Endothelial cell (in vitro differentiated cells): ENCODE measurements around the gene PLIN4. TPM values are rescaled to one million over a fixed set of nuclear protein-coding genes. Genes with fewer than 3 reads are reported as not detected.
"Not testable (repeated sequence)": the region's sequence is repeated elsewhere in the genome, so short reads cannot be mapped to it uniquely, and the experiment has no call there.

ENCODE experiments used
- DNase-seq: peaks from one replicate; pipeline ENCODE4 v3.0.0; 2021; ENCODE audit warnings: low spot score
- H3K27ac Mint-ChIP-seq: one replicate; pipeline ENCODE4 v1.8.0; 2021; ENCODE audit warnings: mixed read lengths, inconsistent platforms; ENCODE audit not compliant: unreplicated experiment
- H3K27me3 Mint-ChIP-seq: one replicate; pipeline ENCODE4 v1.8.0; 2021; ENCODE audit warnings: mild to moderate bottlenecking, moderate library complexity, mixed read lengths, inconsistent platforms; ENCODE audit not compliant: unreplicated experiment
- H3K36me3 Mint-ChIP-seq: one replicate; pipeline ENCODE4 v1.8.0; 2021; ENCODE audit warnings: mild to moderate bottlenecking, low read depth, mixed read lengths, inconsistent platforms; ENCODE audit not compliant: unreplicated experiment
- H3K4me1 Mint-ChIP-seq: one replicate; pipeline ENCODE4 v1.8.0; 2021; ENCODE audit warnings: mild to moderate bottlenecking, mixed read lengths, inconsistent platforms; ENCODE audit not compliant: unreplicated experiment
- H3K4me3 Mint-ChIP-seq: one replicate; pipeline ENCODE4 v1.8.0; 2021; ENCODE audit warnings: mild to moderate bottlenecking, mixed read lengths, inconsistent platforms; ENCODE audit not compliant: unreplicated experiment
- H3K9me3 Mint-ChIP-seq: one replicate; pipeline ENCODE4 v1.8.0; 2021; ENCODE audit warnings: mixed read lengths, inconsistent platforms; ENCODE audit not compliant: unreplicated experiment
- total RNA-seq: library from RNA; stranded (reverse); fragmentation: NEBNext Ultra II Directional; extraction: Animal tissue kit (Norgen Biotek cat#: 25700); gene quantifications from one replicate; pipeline ENCODE4 v1.2.1, GENCODE V29; 2021; ENCODE audit not compliant: unreplicated experiment
- TF ChIP-seq, protein P1 (sequence below): fragments of 200-600 bp; sonication (generic); IDR thresholded peaks from one replicate; pipeline ENCODE4 v1.5.0; 2021; ENCODE audit warnings: antibody characterized with exemption; ENCODE audit not compliant: unreplicated experiment

The PLIN4 gene
- total RNA-seq, 1 donor from 2014 or later: 0.13 TPM

DNA sequence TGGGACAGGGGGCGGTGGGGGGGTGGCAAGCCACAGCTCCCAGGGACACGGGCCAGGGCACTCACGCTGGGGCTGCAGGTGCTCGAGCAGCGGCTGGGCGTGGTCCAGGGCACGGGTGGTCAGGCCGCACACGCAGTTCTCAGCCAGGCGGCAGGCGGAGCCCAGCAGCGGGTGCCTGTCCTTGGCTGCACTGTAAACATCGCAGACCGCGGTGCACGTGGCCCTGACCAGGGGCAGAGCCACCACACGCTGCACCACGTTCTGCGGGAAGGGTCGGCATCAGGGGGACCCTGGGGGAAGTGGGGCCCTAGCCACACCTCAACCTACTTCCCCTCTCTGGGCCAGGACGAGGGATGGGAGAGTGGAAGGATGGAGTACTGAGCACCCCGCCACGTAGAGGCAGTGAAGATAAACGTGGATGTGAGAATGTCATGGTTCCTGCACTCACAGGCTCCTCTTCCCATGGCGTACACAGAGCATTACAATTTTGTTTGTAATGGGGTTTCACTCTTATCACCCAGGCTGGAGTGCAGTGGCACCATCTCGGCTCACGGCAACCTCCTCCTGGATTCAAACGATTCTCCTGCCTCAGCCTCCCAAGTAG lies 13.4 kb upstream of the PLIN4 start:
- no peaks in the 10 kb centered on the region for H3K27me3 Mint-ChIP-seq

DNA sequence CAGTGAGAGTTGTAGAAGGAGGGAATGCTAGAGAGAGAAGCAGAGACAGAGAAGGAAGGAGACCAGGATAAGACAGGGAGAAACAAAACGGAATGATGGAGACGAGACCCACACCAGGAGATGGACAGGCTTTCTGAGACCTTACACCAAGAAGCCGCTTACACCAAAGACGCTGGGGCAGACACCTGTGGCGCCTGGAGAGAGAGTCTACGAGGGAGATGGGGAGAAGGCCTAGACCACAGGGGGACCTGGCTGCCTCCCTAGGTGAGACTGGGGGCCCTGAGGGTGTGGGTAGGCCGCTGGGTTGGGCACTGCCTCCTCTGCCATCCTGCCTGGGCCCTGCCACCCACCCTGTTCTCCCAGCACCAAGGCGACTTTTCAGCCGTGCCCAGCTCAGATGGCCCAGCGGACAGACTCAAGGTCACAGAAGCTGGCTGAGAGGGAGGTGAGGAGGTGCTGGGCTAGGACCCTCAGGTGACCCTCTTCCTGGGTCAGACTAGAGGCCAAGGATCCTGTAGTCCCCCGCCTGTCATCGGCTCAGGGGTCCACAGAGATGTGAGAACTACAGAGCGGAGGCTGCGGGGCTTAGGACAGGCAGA lies 11.7 kb upstream of the PLIN4 start:
- H3K4me1 Mint-ChIP-seq: peaks cover 2% of the 10 kb centered on the region
- H3K36me3 Mint-ChIP-seq: no peaks in the 10 kb centered on the region
- H3K9me3 Mint-ChIP-seq: no peaks in the 10 kb centered on the region
- DNase-seq: no peak
- H3K27me3 Mint-ChIP-seq: no peaks in the 10 kb centered on the region
- no peak overlapping the region for H3K4me3 Mint-ChIP-seq
- TF ChIP-seq, protein P1, sequence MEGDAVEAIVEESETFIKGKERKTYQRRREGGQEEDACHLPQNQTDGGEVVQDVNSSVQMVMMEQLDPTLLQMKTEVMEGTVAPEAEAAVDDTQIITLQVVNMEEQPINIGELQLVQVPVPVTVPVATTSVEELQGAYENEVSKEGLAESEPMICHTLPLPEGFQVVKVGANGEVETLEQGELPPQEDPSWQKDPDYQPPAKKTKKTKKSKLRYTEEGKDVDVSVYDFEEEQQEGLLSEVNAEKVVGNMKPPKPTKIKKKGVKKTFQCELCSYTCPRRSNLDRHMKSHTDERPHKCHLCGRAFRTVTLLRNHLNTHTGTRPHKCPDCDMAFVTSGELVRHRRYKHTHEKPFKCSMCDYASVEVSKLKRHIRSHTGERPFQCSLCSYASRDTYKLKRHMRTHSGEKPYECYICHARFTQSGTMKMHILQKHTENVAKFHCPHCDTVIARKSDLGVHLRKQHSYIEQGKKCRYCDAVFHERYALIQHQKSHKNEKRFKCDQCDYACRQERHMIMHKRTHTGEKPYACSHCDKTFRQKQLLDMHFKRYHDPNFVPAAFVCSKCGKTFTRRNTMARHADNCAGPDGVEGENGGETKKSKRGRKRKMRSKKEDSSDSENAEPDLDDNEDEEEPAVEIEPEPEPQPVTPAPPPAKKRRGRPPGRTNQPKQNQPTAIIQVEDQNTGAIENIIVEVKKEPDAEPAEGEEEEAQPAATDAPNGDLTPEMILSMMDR: no peak
- H3K27ac Mint-ChIP-seq: no peak overlapping the region

More for the DNA sequence above, 13.4 kb upstream of the PLIN4 start:
- Mint-ChIP-seq H3K4me3 (no peak overlapping the region), H3K4me1 (no peaks in the 10 kb centered on the region), H3K9me3 (no peaks in the 10 kb centered on the region), H3K36me3 (no peaks in the 10 kb centered on the region), H3K27ac (no peak overlapping the region)
- no peak for DNase-seq
- TF ChIP-seq, protein P1: no peak

DNA sequence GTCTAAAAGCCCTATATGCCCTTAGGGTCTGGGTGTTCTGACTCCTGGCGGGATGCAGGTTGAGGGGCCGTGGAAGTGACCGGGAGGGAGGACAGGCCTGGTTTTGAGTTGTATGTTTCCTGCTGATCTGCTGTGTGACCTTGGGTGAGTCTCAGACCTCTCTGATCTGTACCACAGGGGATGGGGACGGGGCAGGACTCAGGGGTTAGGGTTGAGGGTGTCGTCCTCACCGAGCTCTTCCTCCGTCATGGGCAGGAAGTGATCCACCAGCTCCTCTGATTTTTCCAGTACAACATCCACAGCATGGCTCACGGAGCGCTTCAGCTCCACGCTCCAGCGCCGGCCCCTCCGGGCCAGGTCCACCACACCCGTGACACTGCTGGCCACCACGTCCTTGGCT lies 10.6 kb upstream of the PLIN4 start:
- Mint-ChIP-seq H3K27me3 (peaks cover 2% of the 10 kb centered on the region), H3K4me1 (peaks cover 2% of the 10 kb centered on the region), H3K4me3 (no peak overlapping the region), H3K27ac (no peak overlapping the region), H3K36me3 (no peaks in the 10 kb centered on the region), H3K9me3 (no peaks in the 10 kb centered on the region)
- TF ChIP-seq, protein P1: no peak
- DNase-seq: no peak

DNA sequence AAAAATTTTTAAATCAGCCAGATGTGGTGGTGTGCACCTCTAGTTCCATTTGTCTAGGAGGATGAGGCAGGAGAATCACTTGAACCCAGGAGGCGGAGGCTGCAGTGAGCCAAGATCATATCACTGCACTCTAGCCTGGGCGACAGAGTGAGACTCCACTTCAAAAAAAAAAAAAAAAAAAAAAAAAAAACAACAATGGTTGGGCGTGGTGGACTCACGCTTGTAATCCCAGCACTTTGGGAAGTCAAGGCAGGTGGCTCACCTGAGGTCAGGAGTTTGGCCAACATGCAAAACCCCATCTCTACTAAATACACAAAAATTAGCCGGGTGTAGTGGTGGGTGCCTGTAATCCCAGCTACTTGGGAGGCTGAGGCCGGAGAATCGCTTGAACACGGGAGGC lies 9.1 kb upstream of the PLIN4 start:
- H3K4me3 Mint-ChIP-seq, H3K27me3 Mint-ChIP-seq, H3K4me1 Mint-ChIP-seq, H3K36me3 Mint-ChIP-seq, DNase-seq, H3K27ac Mint-ChIP-seq, H3K9me3 Mint-ChIP-seq: not testable (repeated sequence)

DNA sequence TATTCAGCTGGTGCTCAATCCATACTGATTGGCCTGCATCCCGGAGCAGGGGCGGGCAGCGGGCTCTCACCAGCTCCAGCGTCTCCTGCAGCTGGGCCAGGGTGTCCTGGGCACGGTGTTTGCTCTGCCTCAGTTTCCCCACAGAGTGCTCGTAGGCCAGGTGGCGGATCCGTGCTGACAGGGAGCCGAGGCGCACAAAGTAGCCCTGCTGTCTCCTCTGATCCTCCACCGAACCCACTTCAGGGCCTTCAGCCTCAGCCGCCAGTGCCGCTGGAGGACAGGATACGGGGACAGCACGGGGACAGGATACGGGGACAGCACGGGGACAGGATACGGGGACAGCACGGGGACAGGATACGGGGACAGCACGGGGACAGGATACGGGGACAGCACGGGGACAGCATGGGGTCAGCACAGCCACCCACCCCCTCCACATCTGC lies 7.3 kb upstream of the PLIN4 start:
- no peak overlapping the region for H3K27ac Mint-ChIP-seq
- H3K4me1 Mint-ChIP-seq: peaks cover 2% of the 10 kb centered on the region
- peaks cover 7% of the 10 kb centered on the region for H3K27me3 Mint-ChIP-seq
- H3K9me3 Mint-ChIP-seq: no peaks in the 10 kb centered on the region
- DNase-seq: no peak
- H3K36me3 Mint-ChIP-seq: no peaks in the 10 kb centered on the region
- TF ChIP-seq, protein P1: no peak
- no peak overlapping the region for H3K4me3 Mint-ChIP-seq
